TTC549 (cell line): Measurements from ENCODE around the gene PRKCB.

Experiments
- FAIRE-seq: peaks from 2 replicates; lab custom pipeline; 2012; peaks lifted over from hg19 to GRCh38; lab: Jason Lieb, UNC

PRKCB gene

GRCh38 chr16:23836404-23837311, 875 bp downstream of the PRKCB start:
- FAIRE-seq, result no peak

GRCh38 chr16:23837553-23838308, 1.9 kb downstream of the PRKCB start:
- FAIRE-seq, result no peak

GRCh38 chr16:23838485-23839142, 2.8 kb downstream of the PRKCB start:
- FAIRE-seq, result no peak

- no peak for FAIRE-seq
Measured at GRCh38 chr16:23840310-23840709, 4.5 kb downstream of the PRKCB start.

- FAIRE-seq, result no peak
Measured at GRCh38 chr16:23842137-23842600, 6.4 kb downstream of the PRKCB start.

GRCh38 chr16:23843143-23843542, 7.4 kb downstream of the PRKCB start:
- FAIRE-seq, result no peak

GRCh38 chr16:23847251-23847650, 11.5 kb downstream of the PRKCB start:
- FAIRE-seq, result no peak

- no peak for FAIRE-seq
Measured at GRCh38 chr16:23847948-23848347, 12.2 kb downstream of the PRKCB start.

GRCh38 chr16:23848958-23849357, 13.2 kb downstream of the PRKCB start:
- no peak for FAIRE-seq

- FAIRE-seq, result no peak
Measured at GRCh38 chr16:23852794-23853562, 17.2 kb downstream of the PRKCB start.

GRCh38 chr16:23855010-23855409, 19.2 kb downstream of the PRKCB start:
- FAIRE-seq, result no peak

- FAIRE-seq, result no peak
Measured at GRCh38 chr16:23856251-23856709, 20.5 kb downstream of the PRKCB start.

- no peak for FAIRE-seq
Measured at GRCh38 chr16:23857256-23857880, 21.6 kb downstream of the PRKCB start.

- FAIRE-seq, result no peak
Measured at GRCh38 chr16:23857881-23858269, 22.1 kb downstream of the PRKCB start.

- no peak for FAIRE-seq
Measured at GRCh38 chr16:23858542-23858941, 22.8 kb downstream of the PRKCB start.

GRCh38 chr16:23859713-23860269, 24.0 kb downstream of the PRKCB start:
- FAIRE-seq, result no peak

GRCh38 chr16:23861874-23862273, 26.1 kb downstream of the PRKCB start:
- FAIRE-seq, result no peak

- no peak for FAIRE-seq
Measured at GRCh38 chr16:23862556-23862955, 26.8 kb downstream of the PRKCB start.

GRCh38 chr16:23863511-23864422, 28.0 kb downstream of the PRKCB start:
- FAIRE-seq, result no peak

GRCh38 chr16:23865853-23866252, 30.1 kb downstream of the PRKCB start:
- no peak for FAIRE-seq
